ENCODE data around the gene ACOXL.
"Not testable (repeated sequence)": the region's sequence is repeated elsewhere in the genome, so short reads cannot be mapped to it uniquely, and the experiment has no call there.

ACOXL gene

GRCh38 chr2:111039628-111040383 is 307.4 kb downstream of the ACOXL start:
- ChIA-PET POLR2A (ENCODE audit: low non-redundant PET) (no interaction called here), CTCF (interaction anchor here (0.5 kb wide), 1 partner anchor 30 kb away, joined by 3 read pairs; no protein-coding TSS in a partner anchor)
- no peak for DNase-seq (ENCODE audit: low spot score)
- no peak for TF ChIP-seq CTCF (conservative IDR thresholded peaks at IDR 0.05; ENCODE audit: low read depth)
- H3K27ac ChIP-seq: no peak overlapping the region

- ChIA-PET CTCF (no interaction called here), POLR2A (ENCODE audit: low non-redundant PET) (interaction anchor here (0.6 kb wide), 1 partner anchor 63 kb away, joined by 3 read pairs; no protein-coding TSS in a partner anchor)
- no peak for TF ChIP-seq CTCF (conservative IDR thresholded peaks at IDR 0.05; ENCODE audit: low read depth)
- no peak overlapping the region for H3K27ac ChIP-seq
- DNase-seq (ENCODE audit: low spot score): no peak
Observed at GRCh38 chr2:111041398-111042202, 309.2 kb downstream of the ACOXL start.

GRCh38 chr2:111042261-111042660 is 309.9 kb downstream of the ACOXL start:
- DNase-seq (ENCODE audit: low spot score): no peak
- TF ChIP-seq CTCF (conservative IDR thresholded peaks at IDR 0.05; ENCODE audit: low read depth): no peak
- ChIA-PET POLR2A (ENCODE audit: low non-redundant PET) (interaction anchor here (0.6 kb wide), 1 partner anchor 62 kb away, joined by 3 read pairs; no protein-coding TSS in a partner anchor), CTCF (no interaction called here)
- H3K27ac ChIP-seq: no peak overlapping the region

GRCh38 chr2:111042772-111043771 is 310.7 kb downstream of the ACOXL start:
- ChIA-PET POLR2A (ENCODE audit: low non-redundant PET) (interaction anchor here (0.6 to 0.8 kb wide), 2 partner anchors 25 to 43 kb away, joined by 3 to 4 read pairs; no protein-coding TSS in a partner anchor), CTCF (no interaction called here)
- no peak for TF ChIP-seq CTCF (conservative IDR thresholded peaks at IDR 0.05; ENCODE audit: low read depth)
- no peak for DNase-seq (ENCODE audit: low spot score)
- no peak overlapping the region for H3K27ac ChIP-seq

GRCh38 chr2:111044066-111044465 is 311.7 kb downstream of the ACOXL start:
- no peak for TF ChIP-seq CTCF (conservative IDR thresholded peaks at IDR 0.05; ENCODE audit: low read depth)
- DNase-seq (ENCODE audit: low spot score): no peak
- POLR2A ChIA-PET (ENCODE audit: low non-redundant PET): interaction anchor here (0.6 to 0.8 kb wide), 2 partner anchors 24 to 44 kb away, joined by 3 to 4 read pairs; no protein-coding TSS in a partner anchor
- H3K27ac ChIP-seq: no peak overlapping the region
- CTCF ChIA-PET: no interaction called here

- CTCF ChIA-PET; H3K27ac ChIP-seq; DNase-seq (ENCODE audit: low spot score); POLR2A ChIA-PET (ENCODE audit: low non-redundant PET): not testable (repeated sequence)
Observed at GRCh38 chr2:111045236-111045635, 312.9 kb downstream of the ACOXL start.

All from RWPE1 (cell line).